IPS-NIHi7 (cell line): Measurements from ENCODE around the gene LGALS9C.
"Not testable (repeated sequence)": the region's sequence is repeated elsewhere in the genome, so short reads cannot be mapped to it uniquely, and the experiment has no call there.

Experiments used
- DNase-seq: peaks from one replicate; pipeline ENCODE4 v3.0.0; 2012; ENCODE audit warnings: mixed read lengths; ENCODE audit errors: extremely low spot score

Gene LGALS9C

DNA sequence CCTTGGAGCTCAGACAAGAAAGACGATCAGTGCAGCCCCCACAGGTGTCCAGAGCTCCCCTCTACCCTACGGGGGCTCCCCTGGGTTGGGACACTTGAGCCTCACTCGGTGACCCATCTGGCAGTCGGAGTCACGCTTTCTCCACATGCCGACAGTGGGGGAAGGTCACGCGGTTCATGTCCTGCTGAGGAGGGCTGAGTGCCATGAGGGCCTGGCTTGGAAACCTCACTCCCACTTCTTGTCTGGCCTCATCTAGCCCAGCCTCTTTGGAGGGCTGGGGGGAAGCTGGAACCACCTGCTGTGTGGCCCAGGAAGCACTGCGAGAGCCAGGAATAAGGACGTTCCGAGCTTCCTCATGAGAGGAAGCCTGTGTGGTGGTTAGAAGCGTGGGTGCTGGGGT, 1.8 kb downstream of the LGALS9C start:
- not testable (repeated sequence) for DNase-seq

DNA sequence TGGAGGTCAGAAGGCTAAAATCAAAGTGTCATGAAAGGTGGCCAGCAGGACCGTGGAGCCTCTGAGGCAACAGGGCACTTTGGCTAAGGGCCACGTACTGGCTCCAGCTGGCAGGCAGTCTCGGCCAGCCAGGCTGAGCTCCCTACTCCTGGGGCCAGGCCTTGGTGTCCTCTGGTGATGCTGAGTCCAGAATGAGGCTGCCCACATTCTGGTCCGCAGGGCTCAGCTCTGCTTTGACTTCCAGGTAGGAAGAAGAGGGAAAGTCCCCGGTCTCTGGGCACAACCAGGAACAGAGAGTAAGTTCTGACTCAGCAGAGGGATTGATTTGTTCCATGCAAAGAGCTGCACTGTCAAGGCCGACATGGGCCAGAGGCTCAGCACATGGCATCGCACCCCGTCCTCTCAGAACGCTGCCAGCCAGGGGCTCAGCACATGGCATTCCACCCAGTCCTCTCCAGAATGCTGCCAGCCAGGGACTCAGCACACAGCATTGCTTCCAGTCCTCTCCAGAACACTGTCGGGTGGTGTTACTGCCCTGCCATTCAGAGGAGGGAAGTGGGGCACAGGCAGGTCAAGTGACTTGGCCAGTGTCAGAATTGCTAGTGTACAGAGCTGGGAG, 2.5 kb downstream of the LGALS9C start:
- DNase-seq = not testable (repeated sequence)

DNA sequence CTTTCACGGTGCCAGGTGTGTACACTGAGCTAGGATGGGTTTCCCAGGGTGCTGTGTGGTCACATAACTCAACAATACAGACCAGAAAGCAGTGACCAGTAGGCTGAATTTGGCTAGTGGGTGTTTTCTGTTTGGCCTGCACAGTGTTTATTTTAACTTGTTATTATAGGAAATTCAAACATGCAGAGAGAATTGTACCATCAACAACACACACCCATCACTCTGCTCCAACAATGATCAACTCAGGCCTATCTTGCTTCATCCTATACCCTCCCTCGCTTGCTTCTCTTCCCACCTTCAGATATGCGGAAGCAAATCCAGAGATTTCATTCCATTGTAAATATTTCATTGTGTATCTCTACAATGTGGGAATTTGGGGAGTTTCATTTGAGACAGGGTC, 5.2 kb downstream of the LGALS9C start:
- DNase-seq = not testable (repeated sequence)

DNA sequence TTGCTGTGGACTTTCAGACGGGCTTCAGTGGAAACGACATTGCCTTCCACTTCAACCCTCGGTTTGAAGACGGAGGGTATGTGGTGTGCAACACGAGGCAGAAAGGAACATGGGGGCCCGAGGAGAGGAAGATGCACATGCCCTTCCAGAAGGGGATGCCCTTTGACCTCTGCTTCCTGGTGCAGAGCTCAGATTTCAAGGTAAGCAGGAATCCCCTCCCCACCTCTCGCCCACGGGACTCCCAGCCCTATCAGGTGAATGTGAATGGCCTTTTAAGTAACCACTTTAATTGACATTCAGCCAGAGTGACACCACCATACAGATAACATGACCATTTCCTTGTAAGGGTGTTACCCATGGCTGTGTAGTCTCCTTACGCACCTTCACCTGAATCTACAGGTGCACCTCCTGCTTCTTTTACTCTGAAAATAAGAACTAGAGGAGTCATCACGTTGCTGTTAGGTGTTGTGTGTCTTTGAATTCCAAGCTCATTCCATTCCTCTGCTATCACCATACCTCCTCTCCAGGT, 9.4 kb downstream of the LGALS9C start:
- not testable (repeated sequence) for DNase-seq

DNA sequence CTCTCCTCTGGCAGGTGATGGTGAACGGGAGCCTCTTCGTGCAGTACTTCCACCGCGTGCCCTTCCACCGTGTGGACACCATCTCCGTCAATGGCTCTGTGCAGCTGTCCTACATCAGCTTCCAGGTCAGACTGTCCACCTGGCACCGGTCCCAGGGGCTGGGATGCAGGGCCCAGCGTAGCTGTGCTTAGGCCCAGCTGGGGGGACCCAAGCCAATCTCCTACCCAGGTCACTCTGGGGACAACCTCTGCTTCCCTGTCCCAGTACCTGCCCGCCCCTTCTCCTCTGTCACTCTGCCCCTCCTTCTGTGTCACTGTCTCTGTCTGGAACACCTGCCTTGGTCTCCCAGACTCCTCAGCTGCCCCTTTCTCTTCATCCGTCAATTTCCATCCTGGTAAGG, 11.0 kb downstream of the LGALS9C start:
- not testable (repeated sequence) for DNase-seq

DNA sequence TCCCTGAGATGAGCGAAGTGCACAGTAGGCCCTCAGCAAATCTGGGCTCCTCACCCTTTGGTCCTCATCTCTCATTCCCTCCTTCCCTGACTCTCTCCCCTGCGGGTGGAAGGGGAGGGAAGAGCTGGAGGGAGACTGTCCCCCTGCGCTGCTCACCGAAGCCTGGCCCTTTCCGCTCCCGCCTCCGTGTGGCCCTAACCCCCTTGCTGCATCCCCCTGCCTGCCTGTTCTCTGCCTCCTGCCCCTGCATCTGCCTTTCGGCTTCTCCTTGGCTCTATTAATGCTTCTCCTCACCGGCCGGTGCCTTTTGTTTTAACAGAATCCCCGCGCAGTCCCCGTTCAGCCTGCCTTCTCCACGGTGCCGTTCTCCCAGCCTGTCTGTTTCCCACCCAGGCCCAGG, 12.0 kb downstream of the LGALS9C start:
- DNase-seq = not testable (repeated sequence)

DNA sequence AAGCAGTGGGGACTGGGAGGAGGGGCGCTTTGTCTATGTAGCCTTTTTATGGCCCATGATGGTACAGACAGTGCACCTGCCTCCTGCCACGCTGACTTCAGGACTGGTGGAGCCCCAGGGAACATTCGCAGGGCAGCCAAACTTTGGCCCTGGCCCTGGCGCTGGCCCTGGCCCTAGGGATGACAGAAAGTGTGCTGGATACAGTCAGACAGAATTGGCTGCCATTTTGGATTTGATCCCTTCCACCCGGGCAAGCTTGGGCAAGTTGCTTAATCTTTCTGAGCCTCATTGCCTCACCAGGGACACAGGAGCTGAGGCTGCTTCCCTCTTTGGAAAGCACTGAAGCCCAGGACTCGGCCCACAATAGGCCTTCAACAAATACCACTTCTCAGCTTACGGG, 13.4 kb downstream of the LGALS9C start:
- DNase-seq = not testable (repeated sequence)

DNA sequence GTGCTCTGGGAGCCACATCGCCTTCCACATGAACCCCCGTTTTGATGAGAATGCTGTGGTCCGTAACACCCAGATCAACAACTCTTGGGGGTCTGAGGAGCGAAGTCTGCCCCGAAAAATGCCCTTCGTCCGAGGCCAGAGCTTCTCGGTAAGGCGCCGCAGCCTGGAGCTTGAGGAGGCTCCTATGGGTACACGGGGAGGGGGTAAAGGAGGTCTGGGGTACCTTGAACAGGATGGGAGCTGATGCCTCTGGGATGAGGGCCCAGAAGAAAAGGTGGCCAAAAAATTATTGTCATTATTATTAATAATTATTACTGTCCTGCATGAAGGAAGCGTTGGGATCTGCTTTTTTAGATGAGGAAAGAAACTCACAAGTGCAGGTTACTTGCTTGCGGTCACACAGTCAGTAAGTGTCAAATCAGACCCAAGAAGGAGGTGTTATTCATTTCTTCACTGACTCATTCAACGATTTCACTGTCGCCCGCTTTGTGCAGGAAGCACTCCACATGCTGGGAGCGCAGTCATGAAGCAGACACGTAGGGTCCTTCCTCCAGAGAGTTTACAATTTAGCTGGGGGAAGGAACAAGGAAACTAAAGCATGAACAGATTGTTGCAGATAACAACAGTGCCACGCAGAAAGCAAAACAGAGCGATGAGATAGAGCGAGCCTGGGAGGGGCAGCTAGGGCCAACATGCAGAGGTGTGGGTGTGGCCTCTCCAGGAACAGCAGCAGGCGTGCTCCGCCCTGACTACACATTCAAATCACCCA, 16.3 kb downstream of the LGALS9C start:
- not testable (repeated sequence) for DNase-seq

DNA sequence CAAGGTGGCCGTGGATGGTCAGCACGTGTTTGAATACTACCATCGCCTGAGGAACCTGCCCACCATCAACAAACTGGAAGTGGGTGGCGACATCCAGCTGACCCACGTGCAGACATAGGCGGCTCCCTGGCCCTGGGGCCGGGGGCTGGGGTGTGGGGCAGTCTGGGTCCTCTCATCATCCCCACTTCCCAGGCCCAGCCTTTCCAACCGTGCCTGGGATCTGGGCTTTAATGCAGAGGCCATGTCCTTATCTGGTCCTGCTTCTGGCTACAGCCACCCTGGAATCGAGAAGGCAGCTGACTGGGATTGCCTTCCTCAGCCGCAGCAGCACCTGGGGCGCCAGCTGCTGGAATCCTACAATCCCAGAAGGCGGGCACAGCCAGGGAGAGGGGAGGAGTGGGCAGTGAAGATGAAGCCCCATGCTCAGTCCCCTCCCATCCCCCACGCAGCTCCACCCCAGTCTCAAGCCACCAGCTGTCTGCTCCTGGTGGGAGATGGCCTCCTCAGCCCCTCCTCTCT, 17.7 kb downstream of the LGALS9C start:
- DNase-seq = not testable (repeated sequence)

DNA sequence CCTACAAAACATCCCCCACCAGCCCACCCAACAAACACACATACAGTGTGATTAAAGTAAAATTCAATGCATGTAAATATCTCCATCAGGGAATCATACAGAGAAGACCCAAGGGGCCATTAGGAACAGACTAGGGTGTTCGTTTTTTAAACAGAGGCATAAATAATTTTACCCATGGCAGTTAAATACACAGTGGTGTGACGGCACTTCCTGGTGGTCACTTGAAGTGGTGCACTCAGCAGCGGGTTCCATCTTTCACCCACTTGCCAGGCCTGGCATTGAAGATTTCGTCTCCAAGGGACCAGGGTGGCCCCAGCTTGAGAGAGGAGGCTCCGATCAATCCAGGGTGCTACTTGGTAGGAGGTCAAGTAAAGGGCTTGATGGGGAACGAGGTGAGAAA, 20.5 kb downstream of the LGALS9C start:
- DNase-seq = not testable (repeated sequence)

DNA sequence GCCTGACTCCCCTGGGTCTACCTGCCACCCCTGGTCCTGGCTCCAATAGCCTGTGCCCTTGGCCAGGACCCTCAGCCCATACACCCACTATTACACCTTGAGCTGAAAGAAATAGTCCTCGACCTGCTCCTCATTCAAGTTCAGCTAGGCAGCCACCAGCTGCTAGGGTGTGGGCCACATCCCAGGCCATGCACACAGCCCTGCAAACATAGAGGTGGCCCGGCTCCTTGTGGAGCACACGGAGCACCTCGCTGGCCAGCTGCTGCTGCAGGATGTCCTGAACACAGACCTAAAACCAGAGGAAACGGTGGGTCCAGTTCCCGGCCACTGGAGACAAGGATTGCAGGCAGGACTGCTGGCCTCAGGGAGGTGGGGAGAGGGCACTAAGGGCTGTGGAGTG, 22.5 kb downstream of the LGALS9C start:
- not testable (repeated sequence) for DNase-seq

DNA sequence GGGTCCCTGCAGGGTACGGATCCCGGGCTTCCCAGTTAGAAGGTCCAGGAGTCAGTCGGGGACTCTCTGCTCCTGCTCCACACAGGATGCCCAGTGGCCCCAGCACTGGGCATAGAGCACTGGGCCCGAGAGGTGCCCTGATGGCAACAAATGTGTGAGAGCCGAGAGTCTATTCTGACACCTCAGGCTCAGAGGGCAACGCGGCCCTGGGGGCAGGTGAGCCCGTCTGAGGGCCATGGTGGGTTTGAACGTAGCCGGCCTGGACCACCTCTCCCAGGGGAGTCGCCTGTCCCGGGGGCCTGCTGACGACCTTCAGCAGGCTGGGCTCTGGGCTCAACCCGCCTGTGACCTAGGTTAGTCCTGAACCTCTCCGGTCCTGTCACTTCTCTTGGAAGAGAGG, 23.2 kb downstream of the LGALS9C start:
- not testable (repeated sequence) for DNase-seq

DNA sequence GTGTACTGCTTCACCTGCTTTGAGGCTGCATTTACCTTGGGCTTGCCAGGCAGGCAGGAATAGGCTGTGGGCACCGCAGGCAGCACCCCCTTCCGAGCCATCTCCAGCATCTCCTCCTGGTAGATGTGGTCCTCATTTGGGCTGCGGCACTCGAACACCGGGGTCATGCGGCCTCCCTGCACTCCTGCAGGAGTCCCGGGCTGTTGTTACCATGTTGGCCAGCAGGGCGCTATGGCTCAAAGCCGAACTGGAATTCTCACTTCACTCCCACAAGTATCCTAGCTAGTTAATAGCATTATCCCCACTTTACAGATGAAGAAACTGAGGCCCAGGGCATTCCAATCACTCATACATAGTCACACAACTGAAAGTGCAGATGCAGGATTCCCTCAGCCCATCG, 23.7 kb downstream of the LGALS9C start:
- not testable (repeated sequence) for DNase-seq

DNA sequence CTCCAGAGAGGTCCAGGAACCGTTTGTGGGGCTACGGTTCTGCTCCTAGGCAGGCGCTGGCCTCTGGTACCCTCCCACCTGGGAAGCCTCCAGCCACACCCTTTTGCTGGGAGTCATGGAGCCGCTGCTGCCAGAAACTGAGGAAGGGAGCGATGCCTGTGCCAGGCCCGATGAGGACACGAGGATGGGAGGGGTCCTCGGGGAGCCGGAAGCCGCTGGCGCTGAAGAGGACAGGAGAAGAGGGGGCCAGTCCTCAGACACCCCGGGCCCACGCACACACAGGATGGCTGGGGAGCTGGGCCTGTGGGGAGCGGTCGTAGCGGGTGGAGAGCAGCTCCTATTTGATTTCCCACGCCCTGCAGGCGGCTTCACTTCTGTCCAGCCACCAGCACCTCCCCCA, 24.2 kb downstream of the LGALS9C start:
- not testable (repeated sequence) for DNase-seq

DNA sequence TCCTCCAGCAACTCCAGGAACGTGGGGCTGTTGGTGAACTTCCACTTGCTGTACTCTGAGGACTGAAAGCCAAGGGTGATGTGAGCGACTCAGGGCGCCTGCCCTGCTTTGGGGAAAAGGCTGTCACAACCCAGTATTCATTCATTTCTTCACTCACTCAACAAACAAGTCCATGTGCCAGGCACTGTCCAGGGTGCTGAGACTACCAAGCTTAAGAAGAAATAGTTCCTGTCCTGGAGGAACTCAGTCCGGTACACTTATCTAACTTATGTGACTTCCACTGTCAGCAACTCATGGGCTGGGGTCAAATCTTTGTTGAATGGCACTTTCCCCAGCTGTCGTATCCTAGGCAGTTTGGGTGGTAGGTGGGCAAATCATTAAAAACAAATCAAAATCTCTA, 26.6 kb downstream of the LGALS9C start:
- DNase-seq = not testable (repeated sequence)

DNA sequence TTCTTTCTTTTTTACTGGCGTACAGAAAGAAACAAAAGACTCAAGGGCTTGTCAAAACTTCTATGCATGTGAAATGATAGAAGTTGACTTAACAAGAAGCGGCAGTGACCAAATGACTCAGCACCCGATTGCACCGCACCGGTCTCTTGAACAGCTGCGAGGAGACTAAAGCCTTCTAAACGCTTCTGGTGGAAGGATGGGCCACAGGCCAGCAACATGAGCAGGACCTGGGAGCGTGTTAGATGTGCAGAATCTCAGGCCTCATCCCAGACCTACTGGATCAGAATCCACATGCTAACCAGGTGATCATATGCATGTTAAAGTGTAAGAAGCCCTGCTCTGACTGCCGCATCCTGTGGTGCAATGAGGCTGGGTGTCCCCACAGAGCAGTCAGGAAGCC, 31.1 kb downstream of the LGALS9C start:
- not testable (repeated sequence) for DNase-seq

DNA sequence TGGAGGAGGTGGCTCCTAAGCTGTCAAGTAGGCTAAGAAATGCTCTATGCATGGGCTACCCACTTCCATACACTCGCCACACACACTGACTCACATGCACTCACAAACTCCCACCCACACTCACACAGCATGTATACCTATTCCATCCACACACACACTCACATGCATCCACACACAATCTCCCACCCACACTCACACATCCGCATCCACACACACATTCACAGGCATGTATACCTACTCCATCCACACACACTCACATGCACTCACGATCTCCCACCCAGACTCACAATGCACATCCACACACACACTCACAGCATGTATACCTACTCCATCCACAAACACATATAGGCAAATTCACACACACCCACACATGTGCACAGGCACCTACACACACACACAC, 32.1 kb downstream of the LGALS9C start:
- DNase-seq = not testable (repeated sequence)

DNA sequence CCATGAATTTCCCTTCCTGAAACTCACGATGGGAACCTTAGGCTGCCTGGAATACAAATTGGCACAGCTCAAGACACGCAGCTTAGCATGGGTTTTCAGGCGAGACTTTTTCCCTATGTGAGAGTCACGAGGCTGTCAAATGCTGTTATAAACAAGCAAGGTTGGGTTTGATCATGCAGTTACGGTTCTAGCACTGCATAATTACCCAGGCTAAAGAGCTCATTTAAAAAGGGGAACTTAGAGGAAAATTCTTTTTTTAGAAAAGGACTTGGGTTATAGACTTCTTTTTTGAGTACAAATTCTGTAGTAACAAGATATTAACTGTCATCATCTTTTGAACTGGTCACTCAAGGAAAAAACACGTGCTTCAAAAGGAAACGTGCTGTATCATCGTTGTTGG, 44.5 kb downstream of the LGALS9C start:
- not testable (repeated sequence) for DNase-seq

DNA sequence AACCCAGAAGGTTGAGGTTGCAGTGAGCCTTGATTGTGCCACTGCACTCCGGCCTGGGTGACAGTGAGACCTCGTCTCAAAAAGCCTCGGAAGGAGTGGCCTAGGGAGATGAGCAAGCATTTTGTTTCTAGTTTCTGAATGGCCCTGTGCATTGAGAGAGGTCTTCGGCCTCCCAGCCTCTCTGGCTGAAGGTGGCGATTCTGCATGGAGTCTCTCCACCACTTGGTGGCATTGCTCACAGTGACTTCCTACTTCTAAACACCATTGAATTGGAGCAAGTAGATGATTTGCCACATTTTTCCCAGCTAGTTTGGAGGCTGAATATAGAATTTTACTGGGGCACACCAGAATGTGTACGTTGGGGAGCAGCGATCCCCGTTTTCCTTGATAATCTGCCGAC, 48.4 kb downstream of the LGALS9C start:
- DNase-seq = not testable (repeated sequence)

DNA sequence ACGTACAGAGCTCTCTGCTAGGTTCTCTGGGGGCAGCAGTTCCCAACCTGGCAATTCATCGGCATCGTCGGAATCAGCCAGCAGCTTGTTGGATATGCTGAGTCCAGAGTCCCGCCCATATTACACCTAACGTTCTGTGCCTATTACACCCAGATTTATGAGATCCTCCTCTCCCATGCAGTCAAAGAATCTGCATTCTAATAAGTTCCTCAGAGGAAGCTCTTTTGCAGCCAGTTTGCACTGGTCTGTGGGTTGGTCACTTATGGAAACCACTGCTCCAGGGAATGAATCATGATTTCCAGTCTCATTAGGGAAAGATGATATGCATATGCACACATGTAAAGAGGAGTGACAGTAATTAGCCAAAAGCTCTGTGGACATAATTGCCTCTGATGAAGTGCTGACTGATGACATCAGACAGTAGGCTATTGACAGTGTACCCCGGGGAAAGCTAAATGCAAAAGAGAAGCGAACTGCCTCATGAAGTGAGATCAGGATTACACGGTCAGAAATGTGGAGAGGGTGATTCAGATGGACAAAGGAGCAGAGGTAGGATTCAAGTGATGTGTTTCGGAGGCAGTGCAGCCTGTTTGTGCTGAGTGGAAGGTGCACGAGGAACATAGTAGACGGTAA, 49.7 kb downstream of the LGALS9C start:
- DNase-seq = not testable (repeated sequence)

DNA sequence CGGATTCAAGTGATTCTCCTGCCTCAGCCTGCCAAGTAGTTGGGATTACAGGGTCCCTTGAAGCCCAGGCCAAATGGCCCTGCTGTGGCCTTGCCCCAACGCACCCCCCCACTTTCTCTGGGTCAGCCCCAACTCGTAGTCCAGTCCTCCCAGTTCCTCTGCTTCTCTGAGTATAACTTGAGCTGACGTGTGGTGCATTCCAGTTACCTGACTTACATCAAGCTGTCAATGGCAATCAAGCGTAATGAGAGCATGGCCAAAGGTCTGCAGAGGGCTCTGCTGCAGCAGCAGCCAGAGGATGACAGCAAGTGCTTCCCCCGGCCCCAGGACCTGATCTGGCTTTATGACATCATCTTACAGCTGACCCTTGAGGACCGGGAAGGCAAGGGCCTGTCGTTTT, 50.8 kb downstream of the LGALS9C start:
- not testable (repeated sequence) for DNase-seq

DNA sequence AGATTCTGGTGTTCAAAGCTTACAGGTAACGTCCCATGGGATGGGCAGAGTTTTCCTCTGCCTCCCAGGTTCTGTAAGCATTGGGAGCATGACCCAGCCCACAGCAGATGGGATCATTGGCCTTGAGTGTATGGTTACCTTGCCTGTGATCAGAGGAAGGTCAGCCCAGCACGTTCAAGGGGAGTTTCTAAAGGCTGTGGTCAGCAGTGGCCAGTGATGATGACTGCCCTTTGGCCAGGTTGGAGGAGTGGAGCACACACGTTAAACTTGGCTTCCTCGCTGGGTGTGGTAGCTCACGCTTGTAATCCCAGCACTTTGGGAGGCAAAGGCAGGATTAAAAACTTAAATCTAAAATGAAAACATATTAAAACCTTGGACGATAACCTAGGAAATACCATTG, 51.8 kb downstream of the LGALS9C start:
- not testable (repeated sequence) for DNase-seq
